ENCODE data around the gene P2RY4.
"Not testable (repeated sequence)": the region's sequence is repeated elsewhere in the genome, so short reads cannot be mapped to it uniquely, and the experiment has no call there.

Gene P2RY4

GRCh38 chrX:70260104-70260503, at the start of gene P2RY4:
Gene P2RY4 (minus strand): TSS chrX:70260204. CDS start chrX:70259624, 580 bp downstream.
- no peak for DNase-seq

- no peak for DNase-seq
These were observed 41.7 kb upstream of the P2RY4 start for GRCh38 chrX:70301716-70302115.

GRCh38 chrX:70293621-70294020, 33.6 kb upstream of the P2RY4 start:
- peak; percentile 31 for DNase-seq

- DNase-seq, result peak; percentile 12
These were observed 32.8 kb upstream of the P2RY4 start for GRCh38 chrX:70292788-70293187.

GRCh38 chrX:70289793-70290770, 30.1 kb upstream of the P2RY4 start, which contains the start of the genes KIF4A and PDZD11:
Gene KIF4A (plus strand): TSS chrX:70290104. CDS start chrX:70290459, 355 bp downstream.
Gene PDZD11 (minus strand): TSS chrX:70289927. CDS start chrX:70289341, 586 bp downstream.
- DNase-seq, result peak; percentile 81

- DNase-seq, result peak; percentile 15
These were observed 29.3 kb upstream of the P2RY4 start for GRCh38 chrX:70289168-70289792.

GRCh38 chrX:70281951-70282350, 21.9 kb upstream of the P2RY4 start, which contains the start of gene RAB41:
Gene RAB41 (plus strand): TSS chrX:70282172. CDS start chrX:70282218, 46 bp downstream.
- no peak for DNase-seq

GRCh38 chrX:70280573-70280972, 20.6 kb upstream of the P2RY4 start:
- no peak for DNase-seq

- DNase-seq, result no peak
These were observed 19.1 kb upstream of the P2RY4 start for GRCh38 chrX:70279081-70279480.

- not testable (repeated sequence) for DNase-seq
These were observed 14.0 kb upstream of the P2RY4 start for GRCh38 chrX:70274029-70274428.

GRCh38 chrX:70268034-70268433, 8.0 kb upstream of the P2RY4 start, which contains the start of gene ARR3:
Gene ARR3 (plus strand): TSS chrX:70268334. CDS start chrX:70269386, 1,052 bp downstream.
- DNase-seq, result no peak

GRCh38 chrX:70264784-70265183, 4.8 kb upstream of the P2RY4 start:
- DNase-seq, result no peak

GRCh38 chrX:70262952-70263567, 3.1 kb upstream of the P2RY4 start:
- peak; percentile 8 for DNase-seq

- no peak for DNase-seq
These were observed 2.3 kb downstream of the P2RY4 start for GRCh38 chrX:70257423-70258288.

- DNase-seq, result no peak
These were observed 4.6 kb downstream of the P2RY4 start for GRCh38 chrX:70255452-70255851.

GRCh38 chrX:70254909-70255308, 5.1 kb downstream of the P2RY4 start:
- no peak for DNase-seq

GRCh38 chrX:70254063-70254400, 6.0 kb downstream of the P2RY4 start:
- DNase-seq, result no peak

GRCh38 chrX:70253377-70254062, 6.5 kb downstream of the P2RY4 start:
- peak; percentile 6 for DNase-seq

- DNase-seq, result no peak
These were observed 7.5 kb downstream of the P2RY4 start for GRCh38 chrX:70252491-70252890.

- DNase-seq, result no peak
These were observed 12.8 kb downstream of the P2RY4 start for GRCh38 chrX:70247252-70247651.

- DNase-seq, result no peak
These were observed 15.1 kb downstream of the P2RY4 start for GRCh38 chrX:70244881-70245280.

GRCh38 chrX:70243601-70244000, 16.4 kb downstream of the P2RY4 start:
- not testable (repeated sequence) for DNase-seq
